IPS DF 4.7 (cell line): ENCODE measurements around the gene PALM.

ENCODE experiments used
- DNase-seq: peaks from one replicate; pipeline ENCODE4 v3.0.0-alpha.2; 2013; ENCODE audit warnings: low spot score; ENCODE audit errors: extremely low read depth

The PALM gene

DNA sequence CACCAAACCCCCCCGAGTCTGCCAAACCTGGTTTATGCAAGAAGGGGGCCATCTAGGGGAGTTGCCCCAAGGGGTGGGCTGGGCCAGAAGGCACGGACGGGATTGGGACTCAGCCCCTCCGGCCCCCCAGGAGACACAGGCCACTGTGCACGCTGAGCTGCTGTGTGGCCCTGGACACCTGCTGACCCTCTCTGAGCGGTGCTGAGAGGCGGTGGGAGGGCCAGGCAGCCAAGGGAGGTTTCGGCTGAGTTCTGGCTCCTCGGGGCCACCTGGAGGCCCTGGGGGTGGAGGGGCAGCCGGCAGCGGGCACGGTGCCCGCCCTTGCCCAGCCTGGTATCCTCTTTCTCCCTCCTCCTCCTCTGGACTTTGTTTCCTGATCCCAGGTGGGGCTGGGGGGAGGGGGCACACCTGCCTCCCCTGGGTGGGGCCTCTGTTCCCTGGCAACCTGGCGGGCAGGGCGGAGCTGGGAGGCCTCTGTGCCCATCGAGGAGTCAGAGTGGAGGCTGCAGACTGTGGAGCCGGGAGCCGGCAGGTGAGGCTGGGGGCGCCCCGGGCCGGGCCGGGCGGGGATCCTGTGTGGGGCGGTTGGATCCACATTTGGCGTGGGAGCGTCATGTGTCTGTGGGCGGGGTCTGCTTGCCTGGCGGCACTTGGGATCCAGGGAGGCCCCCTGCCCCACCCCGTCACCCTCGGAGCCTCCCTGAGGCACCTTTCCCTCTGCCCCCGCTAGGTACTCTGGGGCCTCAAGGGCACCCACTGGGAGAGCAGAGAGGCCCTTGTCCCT lies 42.1 kb downstream of the PALM start, which contains the start of gene MISP:
Gene MISP, plus strand, starts transcription at position 473 of the 784 bp plus-strand sequence. CDS start 5,835 bp downstream, outside the sequence.
- no peak for DNase-seq

DNA sequence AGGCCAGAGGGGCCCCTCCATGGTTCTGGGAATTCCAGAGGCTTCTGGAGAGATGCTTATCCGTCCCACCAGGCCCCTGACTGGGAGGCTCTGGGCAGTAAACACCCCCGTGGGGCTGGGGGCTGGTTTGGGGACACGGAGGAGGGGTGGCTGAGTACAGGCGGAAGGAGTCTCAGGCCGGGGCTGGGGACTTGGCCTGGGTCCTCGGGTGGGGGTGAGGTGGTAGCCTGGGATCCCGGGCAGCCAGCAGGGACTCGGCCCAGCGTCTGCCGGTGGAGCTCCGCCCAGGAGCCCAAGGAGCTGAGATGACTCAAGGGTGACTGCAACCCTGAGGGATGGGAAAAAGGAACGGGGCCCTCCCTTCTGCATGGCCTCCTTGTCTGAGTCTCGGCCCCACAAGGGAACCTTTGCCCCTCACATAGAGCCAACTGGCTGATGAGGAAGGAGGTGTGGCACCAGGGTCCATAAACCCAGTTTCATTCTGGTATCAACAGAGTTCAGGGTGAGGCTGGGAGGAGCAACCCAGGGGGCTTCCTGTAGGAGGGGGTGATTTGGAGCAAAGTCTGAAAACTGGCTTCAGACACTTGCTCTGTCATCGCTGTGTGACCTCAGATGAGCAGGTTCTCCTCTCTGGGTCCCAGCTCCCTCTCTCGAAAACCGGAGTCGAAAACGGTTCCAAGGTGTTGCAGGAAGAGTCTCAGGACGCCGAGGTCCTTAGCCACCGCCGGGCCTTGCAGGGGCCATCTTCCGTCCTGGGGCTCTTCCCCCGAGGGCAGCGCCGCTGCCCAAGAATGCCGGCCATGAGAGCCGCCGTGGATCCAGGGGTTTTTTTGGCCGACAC lies 43.0 kb downstream of the PALM start:
- DNase-seq, result no peak

DNA sequence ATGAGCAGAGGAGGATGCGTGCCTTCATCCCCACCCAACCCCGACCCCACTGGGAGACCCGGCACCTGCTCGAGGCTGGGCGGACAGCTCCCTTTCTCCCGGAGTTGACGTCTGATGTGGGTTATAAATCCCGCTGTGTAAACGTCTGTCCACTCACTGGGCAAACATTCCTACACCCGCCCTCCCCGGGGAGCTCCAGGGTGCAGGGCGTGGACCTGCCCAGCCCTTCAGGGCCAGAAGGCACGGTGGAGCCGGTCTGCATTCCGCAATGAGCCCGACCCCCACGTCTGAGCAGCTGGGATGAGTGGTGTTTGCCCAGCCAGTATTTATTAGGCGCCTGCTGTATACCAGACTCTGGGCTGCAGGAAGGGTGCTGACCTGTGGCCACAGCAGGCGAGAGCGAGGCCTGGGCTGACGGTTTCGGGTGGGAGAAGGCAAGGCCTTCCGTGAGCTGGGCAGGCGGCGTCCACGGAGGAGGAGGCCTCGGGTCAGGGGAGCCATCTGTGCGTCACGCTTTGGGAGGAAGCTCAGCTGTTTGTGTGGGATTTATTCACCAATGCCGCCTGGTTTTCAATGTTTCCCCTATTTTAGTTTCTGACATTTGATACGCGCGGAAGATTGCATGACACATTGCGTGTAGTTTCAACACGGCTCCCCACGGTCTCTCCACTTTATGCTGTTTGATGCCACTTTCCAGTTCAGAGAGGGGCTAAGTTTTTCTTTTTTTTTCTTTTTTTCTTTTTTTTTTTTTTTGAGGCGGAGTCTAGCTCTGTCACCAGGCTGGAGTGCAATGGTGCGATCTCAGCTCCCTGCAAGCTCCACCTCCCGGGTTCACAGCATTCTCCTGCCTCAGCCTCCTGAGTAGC lies 44.1 kb downstream of the PALM start:
- DNase-seq, result no peak

DNA sequence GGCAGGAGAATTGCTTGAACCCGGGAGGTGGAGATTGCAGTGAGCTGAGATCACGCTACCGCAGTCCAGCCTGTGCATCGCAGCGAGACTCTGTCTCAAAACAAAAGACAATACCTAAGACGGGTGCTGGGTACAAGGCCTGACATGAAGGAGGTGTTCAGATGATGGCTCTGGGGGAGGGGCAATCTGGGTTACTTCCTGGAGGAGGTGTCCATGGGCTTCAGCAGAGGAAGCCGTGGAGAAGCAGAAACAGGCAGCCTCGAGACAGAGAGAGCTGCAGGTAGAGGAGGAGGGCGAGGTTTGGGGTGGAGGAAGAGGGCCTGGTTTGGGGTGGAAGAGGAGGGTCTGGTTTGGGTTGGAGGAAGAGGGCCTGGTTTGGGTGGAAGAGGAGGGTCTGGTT lies 45.8 kb downstream of the PALM start:
- DNase-seq, result no peak

DNA sequence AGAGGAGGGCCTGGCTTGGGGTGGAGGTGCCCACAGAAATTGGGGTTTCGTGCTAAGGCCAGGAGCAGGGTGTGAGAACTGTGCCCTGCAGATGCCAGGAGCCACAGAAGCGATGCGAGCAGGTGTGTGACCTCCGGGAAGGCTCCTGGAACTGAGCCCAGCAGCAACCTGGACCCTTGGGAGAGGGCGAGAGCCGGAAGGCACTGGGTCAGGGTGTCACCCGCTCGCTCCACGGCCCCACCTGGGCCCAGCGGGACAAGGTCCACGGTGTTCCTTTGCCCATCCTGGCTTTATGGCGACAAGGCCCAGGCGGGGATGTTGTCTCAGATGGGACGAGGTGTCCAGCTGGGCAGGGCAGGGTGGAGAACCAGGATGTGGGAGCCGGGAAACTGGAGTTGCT lies 46.3 kb downstream of the PALM start:
- no peak for DNase-seq

DNA sequence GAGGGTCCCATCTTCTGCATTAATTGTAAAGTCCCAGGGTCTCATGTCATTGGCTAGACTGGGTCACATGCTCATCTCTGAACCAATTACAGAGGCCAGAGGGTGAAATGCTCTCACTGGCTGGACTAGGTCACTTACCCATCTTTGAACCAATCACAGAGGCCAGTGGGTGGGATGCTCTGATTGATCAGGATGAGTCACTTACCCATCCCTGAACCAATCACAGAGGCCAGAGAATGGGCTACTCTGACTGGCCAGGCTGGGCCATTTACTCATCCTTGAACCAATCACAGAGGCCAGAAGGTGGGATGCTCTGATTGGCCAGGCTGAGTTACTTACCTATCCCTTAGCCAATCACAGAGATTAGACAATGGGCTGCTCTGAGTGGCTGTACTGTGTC lies 47.5 kb downstream of the PALM start:
- no peak for DNase-seq

DNA sequence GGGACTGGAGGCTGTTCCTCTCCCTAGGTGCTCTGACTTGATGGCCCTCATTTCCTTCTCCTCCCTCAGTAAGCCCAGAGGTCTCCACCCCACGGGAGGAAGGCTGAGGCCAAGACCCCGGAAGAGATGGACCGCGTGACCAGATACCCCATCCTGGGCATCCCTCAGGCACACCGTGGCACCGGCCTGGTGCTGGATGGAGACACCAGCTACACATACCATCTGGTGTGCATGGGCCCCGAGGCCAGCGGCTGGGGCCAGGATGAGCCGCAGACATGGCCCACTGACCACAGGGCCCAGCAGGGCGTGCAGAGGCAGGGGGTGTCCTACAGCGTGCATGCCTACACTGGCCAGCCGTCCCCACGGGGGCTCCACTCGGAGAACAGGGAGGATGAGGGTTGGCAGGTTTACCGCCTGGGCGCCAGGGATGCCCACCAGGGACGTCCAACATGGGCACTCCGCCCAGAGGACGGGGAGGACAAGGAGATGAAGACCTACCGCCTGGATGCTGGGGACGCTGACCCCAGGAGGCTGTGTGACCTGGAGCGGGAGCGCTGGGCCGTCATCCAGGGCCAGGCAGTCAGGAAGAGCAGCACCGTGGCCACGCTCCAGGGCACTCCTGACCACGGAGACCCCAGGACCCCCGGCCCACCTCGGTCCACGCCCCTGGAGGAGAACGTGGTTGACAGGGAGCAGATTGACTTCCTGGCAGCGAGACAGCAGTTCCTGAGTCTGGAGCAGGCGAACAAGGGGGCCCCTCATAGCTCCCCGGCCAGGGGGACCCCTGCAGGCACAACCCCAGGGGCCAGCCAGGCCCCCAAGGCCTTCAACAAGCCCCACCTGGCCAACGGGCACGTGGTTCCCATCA lies 48.3 kb downstream of the PALM start:
- DNase-seq, result no peak

DNA sequence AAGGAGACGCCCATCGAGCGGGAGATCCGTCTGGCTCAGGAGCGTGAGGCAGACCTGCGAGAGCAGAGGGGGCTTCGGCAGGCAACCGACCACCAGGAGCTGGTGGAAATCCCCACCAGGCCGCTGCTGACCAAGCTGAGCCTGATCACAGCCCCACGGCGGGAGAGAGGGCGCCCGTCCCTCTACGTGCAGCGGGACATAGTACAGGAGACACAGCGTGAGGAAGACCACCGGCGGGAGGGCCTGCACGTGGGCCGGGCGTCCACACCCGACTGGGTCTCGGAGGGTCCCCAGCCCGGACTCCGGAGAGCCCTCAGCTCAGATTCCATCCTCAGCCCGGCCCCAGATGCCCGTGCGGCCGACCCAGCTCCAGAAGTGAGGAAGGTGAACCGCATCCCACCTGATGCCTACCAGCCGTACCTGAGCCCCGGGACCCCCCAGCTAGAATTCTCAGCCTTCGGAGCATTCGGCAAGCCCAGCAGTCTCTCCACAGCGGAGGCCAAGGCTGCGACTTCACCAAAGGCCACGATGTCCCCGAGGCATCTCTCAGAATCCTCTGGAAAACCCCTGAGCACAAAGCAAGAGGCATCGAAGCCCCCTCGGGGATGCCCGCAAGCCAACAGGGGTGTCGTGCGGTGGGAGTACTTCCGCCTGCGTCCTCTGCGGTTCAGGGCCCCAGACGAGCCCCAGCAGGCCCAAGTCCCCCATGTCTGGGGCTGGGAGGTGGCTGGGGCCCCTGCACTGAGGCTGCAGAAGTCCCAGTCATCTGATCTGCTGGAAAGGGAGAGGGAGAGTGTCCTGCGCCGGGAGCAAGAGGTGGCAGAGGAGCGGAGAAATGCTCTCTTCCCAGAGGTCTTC lies 49.3 kb downstream of the PALM start:
- DNase-seq, result no peak

DNA sequence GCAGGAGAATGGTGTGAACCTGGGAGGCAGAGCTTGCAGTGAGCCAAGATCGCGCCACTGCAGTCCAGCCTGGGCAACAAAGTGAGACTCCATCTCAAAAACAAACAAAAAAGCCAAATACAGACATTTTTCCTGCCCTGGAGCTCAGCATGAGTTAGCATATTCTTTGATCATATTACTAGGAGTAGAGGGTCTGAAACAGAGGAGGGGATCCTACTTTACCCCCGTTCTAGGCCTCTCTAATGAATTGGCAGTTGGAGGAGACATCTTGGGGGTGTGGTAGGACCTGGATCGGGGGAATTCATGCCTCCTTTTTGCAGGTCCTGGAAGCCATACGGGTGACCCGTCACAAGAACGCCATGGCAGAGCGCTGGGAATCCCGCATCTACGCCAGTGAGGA lies 54.4 kb downstream of the PALM start:
- no peak for DNase-seq

DNA sequence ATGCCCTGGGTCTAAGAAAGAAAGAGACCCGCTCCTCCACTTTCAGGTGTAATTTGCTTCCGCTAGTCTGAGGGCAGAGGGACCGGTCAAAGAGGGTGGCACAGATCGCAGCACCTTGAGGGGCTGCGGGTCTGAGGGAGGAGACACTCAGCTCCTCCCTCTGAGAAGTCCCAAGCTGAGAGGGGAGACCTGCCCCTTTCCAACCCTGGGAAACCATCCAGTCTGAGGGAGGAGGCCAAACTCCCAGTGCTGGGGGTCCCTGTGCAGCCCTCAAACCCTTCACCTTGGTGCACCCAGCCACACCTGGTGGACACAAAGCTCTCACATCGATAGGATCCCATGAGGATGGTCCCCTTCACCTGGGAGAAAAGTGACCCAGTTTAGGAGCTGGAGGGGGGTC lies 55.1 kb downstream of the PALM start:
- no peak for DNase-seq

DNA sequence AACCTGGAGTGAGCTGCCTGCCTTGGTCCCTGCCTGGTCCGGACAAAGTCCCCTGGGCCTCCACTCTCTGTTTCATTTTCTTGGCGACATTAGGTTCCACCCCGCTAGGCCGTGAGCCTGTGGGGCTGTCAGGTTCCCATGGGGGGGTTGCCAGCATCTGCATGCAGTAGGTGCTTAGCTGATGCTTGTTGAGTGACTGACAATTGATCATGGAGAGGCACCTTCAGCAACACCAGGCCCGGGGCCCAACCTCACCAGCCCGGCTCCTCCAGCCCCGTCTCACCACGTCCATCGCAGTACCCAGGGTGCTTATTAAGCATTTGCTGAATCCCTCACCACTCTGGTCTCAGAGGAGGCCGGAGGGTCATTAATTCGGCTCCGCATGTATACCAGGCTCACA lies 55.6 kb downstream of the PALM start:
- no peak for DNase-seq

DNA sequence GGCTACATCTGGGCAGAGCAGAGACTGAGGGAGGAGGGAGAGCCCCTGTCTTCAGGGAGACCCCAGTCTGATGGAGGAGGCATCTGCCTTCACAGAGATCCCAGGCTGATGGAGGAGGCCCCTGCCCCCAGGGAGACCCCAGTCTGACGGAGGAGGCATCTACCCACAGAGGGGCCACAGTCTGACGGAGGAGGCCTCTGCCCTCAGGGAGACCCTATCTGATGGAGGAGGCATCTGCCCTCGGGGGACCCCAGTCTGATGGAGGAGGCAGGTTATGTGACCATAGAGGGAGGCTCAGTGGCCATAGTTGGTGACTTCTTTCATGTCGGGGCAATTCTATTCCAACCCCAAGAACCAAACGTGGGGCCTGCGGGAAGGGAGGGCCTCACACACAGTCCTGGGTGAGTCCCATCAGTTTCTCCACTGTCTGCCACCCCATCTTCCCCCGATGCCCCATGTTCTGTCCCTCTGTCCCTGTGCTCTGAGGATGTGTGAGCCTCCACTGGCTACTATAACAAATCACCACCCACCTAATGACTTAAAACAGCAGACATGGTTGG lies 56.5 kb downstream of the PALM start:
- DNase-seq, result no peak

DNA sequence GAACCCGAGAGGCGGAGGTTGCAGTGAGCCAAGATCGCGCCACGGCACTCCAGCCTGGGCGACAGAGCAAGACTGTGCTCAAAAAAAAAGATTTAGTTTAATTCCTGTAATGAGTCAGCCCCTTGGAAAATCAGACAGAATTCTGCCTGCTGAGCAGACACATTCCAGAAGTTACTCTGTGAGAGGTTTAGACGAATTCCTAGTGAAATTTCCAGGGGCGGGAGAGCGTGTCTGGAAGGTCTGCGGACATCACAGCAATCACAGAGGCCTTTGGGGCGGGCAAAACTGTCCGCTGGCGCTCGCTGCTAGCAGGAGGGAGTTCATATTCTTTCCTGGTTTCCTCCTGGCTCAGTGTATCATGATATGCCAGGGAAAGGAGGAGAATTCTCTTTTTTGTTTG lies 59.7 kb downstream of the PALM start:
- DNase-seq, result no peak

DNA sequence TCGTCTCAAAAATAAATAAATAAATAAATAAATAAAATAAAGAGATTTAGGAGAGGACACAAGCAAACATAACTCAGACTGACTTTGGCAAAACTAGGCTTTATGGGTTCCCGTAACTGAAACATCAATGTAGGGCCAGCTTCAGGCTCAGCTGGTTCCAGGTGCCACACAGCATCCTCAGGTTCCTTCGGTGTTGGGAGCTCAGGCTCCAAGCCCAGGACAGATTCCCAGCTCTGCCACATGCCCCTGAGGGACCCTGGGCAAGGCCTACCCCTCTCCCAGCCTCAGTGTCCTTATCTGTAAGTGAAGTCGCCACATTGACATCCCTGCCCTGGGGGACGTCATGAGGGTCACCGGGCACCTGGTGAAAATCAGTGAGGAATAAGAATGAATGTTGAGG lies 60.9 kb downstream of the PALM start:
- no peak for DNase-seq

DNA sequence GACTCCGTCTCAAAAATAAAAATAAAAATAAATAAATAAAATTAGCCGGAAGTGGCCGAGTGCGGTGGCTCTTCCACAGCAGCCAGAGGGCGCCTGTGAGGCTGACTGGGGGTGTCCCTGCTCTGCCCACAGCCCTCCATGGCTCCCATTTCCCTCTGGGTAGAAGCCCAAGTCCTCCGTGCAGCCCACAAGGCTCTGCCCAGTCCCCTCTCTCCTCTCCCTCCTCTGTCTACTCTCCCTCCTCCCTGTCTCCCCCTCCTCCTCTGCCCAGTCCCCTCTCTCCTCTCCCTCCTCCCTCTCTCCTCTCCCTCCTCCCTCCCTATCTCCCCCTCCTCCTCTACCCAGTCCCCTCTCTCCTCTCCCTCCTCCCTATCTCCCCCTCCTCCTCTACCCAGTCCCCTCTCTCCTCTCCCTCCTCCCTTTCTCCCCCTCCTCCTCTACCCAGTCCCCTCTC lies 62.6 kb downstream of the PALM start:
- DNase-seq, result no peak

DNA sequence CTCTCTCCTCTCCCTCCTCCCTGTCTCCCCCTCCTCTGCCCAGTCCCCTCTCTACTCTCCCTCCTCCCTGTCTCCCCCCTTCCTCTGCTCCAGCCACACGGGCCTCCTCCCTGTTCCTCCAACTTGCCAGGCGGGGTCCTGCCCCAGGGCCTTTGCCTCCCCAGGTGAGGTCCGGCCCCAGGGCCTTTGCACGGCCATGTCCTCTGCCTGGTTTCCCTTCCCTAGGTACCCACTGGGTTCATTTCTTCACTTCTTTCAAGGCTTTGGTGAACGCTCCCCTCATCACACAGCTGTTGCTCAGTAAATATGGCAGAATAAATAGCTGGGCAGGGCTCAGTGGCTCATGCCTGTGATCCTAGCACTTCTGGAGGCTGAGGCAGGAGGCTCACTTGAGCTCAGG lies 63.3 kb downstream of the PALM start:
- DNase-seq, result no peak

DNA sequence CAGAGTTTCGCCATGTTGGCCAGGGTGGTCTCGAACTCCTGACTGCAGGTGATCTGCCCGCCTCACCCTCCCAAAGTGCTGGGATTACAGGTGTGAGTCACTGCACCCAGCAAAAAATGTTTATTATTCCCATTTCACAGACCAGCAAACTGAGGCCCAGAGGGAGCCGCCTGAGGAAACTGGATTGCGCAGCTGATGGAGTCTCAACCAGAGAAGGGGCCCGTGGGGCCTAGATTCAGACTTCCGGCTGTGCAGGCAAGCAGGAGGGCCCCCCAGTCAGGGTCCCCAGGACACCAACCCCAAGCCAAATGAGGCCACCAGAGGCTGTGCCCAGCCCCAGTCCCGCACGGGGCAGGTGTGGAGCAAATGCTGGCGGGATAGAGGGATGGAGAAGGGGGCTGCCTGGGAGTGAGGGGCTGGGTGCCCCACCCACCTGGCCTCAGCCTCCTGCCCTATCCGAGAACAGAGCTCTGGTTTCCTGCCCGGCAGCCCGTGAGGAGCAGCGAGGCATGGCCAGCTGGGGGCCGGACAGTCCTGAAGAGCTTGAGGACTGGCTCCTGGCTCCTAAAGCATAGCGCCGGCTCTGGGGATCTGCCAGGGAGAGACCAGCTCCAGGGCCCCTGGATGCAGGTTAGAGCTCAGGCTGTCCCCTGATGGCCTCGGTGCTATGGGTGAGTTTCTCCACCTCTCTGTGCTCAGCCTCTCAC lies 64.1 kb downstream of the PALM start:
- no peak for DNase-seq

DNA sequence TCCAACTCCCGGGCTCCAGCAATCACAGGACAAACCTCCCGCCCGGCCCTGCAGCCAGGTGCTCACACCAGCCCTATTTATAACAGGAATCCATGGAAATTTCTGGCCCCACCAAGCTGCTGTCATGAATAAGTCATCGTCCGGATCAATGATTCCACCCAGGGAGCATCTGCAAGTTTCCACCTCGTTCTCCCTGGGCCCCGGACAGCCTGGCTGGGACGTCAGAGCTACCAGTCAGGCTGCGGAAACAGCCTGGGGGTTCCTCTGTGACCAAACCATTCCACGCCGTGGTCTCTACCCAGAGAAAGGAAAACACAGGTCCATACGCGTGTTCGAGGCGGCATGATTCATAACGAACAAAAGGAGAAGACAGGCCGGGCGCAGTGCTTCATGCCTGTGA lies 67.8 kb downstream of the PALM start:
- no peak for DNase-seq
